Measurements from ENCODE around the gene OTULIN.

OTULIN gene

GRCh38 chr5:14664270-14665100, at the start of gene OTULIN:
TSS of gene OTULIN (plus strand) at chr5:14664718. CDS start at chr5:14664826, 108 bp downstream.
- Mint-ChIP-seq H3K4me3 (peak within 1 kb of the TSS; percentile 96), H3K36me3 (ENCODE audit: low read depth) (peaks cover 32% of the 10 kb centered on the region), H3K9me3 (no peaks in the 10 kb centered on the region), H3K27ac (peak within 1 kb of the TSS; percentile 99), H3K4me1 (ENCODE audit: low read depth) (peaks cover 58% of the 10 kb centered on the region), H3K27me3 (ENCODE audit: low read depth) (no peaks in the 10 kb centered on the region)
- DNase-seq (ENCODE audit: low spot score): peak; percentile 92

GRCh38 chr5:14615365-14615764, 49.2 kb upstream of the OTULIN start:
- Mint-ChIP-seq H3K36me3 (ENCODE audit: low read depth) (peaks cover 61% of the 10 kb centered on the region), H3K4me3 (no peak overlapping the region), H3K4me1 (ENCODE audit: low read depth) (no peaks in the 10 kb centered on the region), H3K27ac (peak overlapping the region; percentile 23), H3K9me3 (peaks cover 2% of the 10 kb centered on the region), H3K27me3 (ENCODE audit: low read depth) (no peaks in the 10 kb centered on the region)
- no peak for DNase-seq (ENCODE audit: low spot score)

DNA sequence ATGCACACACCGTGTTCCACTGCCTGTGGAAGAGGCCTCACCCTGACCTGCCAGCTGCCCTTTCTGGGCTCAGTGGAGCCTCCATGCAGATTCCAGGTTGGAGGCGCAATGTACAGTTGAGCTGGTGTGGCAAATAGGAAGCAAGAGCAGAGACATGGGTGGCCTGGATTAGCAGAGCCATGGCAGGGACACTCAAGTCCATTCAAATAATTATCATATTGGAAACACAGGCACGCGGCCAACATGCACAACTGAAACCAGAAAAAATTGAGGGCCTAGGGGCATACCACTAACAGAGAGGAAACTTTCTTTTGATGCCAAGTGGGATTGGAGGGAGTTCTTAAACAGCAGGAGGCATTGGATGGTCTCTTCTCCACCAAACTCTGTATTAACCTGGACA, 47.1 kb upstream of the OTULIN start:
- no peak overlapping the region for H3K4me3 Mint-ChIP-seq
- no peak for DNase-seq (ENCODE audit: low spot score)
- H3K9me3 Mint-ChIP-seq: peaks cover 14% of the 10 kb centered on the region
- H3K27me3 Mint-ChIP-seq (ENCODE audit: low read depth): no peaks in the 10 kb centered on the region
- peaks cover 62% of the 10 kb centered on the region for H3K36me3 Mint-ChIP-seq (ENCODE audit: low read depth)
- no peaks in the 10 kb centered on the region for H3K4me1 Mint-ChIP-seq (ENCODE audit: low read depth)
- H3K27ac Mint-ChIP-seq: no peak overlapping the region

DNA sequence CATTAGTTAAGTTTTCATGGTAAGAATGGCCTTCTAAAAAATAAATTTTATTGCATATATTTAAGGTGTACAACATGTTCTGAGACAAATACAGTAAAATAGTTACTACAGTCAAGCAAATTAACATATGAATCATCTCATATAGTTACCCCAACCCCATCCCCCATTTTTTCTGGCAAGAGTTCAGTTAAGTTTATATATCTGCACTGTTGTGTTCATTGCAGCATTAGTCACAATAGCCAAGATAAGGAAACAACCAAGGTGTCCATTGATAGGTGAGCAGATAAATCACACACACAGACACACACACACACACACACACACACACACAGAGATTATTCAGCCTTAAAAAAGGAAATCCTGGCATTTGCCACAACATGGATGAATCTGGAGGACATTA, 37.2 kb upstream of the OTULIN start:
- H3K9me3 Mint-ChIP-seq: peaks cover 6% of the 10 kb centered on the region
- H3K4me1 Mint-ChIP-seq (ENCODE audit: low read depth): no peaks in the 10 kb centered on the region
- no peaks in the 10 kb centered on the region for H3K36me3 Mint-ChIP-seq (ENCODE audit: low read depth)
- DNase-seq (ENCODE audit: low spot score): no peak
- no peaks in the 10 kb centered on the region for H3K27me3 Mint-ChIP-seq (ENCODE audit: low read depth)
- H3K4me3 Mint-ChIP-seq: no peak overlapping the region
- no peak overlapping the region for H3K27ac Mint-ChIP-seq

DNA sequence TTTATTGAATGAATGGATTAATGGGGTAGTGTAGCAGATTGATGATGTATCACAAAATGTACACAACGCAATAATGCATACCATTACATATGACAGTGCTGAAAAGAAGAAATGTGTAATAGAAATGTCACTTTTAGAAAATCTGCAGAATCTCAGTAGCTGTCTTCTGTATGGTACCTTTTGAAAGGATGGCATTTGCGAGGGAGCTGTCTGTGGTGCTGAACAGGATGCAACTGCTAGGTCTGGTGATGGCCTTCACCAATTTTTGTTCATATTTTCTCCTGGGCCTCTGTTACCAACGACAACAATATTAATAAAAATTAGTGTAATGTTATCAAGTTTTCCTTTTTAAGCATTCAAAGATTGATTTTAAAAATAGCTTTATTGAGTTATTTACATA, 36.2 kb upstream of the OTULIN start:
- H3K9me3 Mint-ChIP-seq: peaks cover 6% of the 10 kb centered on the region
- no peaks in the 10 kb centered on the region for H3K4me1 Mint-ChIP-seq (ENCODE audit: low read depth)
- no peak overlapping the region for H3K27ac Mint-ChIP-seq
- peak; percentile 40 for DNase-seq (ENCODE audit: low spot score)
- H3K36me3 Mint-ChIP-seq (ENCODE audit: low read depth): no peaks in the 10 kb centered on the region
- H3K27me3 Mint-ChIP-seq (ENCODE audit: low read depth): no peaks in the 10 kb centered on the region
- no peak overlapping the region for H3K4me3 Mint-ChIP-seq

DNA sequence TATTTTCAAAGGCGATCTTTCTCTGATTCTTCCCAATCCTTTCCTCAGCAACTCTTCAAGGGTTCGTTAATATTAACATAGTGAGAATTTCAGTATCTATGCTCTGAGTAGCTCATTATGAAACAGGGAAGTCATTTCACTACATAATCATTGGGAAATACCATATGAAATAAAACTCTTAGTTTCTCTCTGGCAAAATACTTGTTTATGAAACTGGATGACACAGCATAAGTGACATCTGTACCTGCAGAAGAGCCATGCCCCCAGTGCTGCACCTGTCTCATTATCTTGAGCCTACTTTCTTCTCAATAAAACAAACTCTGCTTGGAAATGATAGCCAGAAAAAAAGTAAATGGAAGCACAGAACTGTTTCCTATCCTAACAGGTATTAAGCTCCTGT, 33.8 kb upstream of the OTULIN start:
- Mint-ChIP-seq H3K4me3 (no peak overlapping the region), H3K36me3 (ENCODE audit: low read depth) (no peaks in the 10 kb centered on the region), H3K4me1 (ENCODE audit: low read depth) (no peaks in the 10 kb centered on the region), H3K9me3 (peaks cover 6% of the 10 kb centered on the region), H3K27me3 (ENCODE audit: low read depth) (no peaks in the 10 kb centered on the region), H3K27ac (no peak overlapping the region)
- no peak for DNase-seq (ENCODE audit: low spot score)

DNA sequence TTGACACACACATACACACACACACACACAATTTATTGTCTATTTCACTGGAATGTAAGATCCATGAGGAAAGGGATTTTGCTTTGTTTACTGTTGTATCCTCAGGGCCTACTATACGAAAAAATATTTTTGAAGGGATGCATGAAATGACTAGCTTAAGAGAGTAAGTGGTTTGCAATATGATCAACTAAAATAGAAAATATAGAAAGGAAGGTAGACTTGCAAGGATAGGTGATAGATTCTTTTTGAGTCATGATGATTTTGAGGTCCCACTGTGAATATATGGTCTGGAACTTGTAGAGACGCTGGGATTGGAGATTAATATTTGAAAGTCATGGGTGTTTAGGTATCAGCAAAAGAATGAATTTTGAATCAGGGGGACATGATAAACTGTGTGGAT, 28.9 kb upstream of the OTULIN start:
- Mint-ChIP-seq H3K4me1 (ENCODE audit: low read depth) (no peaks in the 10 kb centered on the region), H3K9me3 (no peaks in the 10 kb centered on the region), H3K36me3 (ENCODE audit: low read depth) (no peaks in the 10 kb centered on the region), H3K27ac (no peak overlapping the region), H3K4me3 (no peak overlapping the region), H3K27me3 (ENCODE audit: low read depth) (peaks cover 15% of the 10 kb centered on the region)
- no peak for DNase-seq (ENCODE audit: low spot score)

GRCh38 chr5:14640765-14641164, 23.8 kb upstream of the OTULIN start:
- peaks cover 33% of the 10 kb centered on the region for H3K27me3 Mint-ChIP-seq (ENCODE audit: low read depth)
- H3K4me1 Mint-ChIP-seq (ENCODE audit: low read depth): no peaks in the 10 kb centered on the region
- no peak overlapping the region for H3K27ac Mint-ChIP-seq
- H3K36me3 Mint-ChIP-seq (ENCODE audit: low read depth): no peaks in the 10 kb centered on the region
- no peak overlapping the region for H3K4me3 Mint-ChIP-seq
- DNase-seq (ENCODE audit: low spot score): no peak
- no peaks in the 10 kb centered on the region for H3K9me3 Mint-ChIP-seq

DNA sequence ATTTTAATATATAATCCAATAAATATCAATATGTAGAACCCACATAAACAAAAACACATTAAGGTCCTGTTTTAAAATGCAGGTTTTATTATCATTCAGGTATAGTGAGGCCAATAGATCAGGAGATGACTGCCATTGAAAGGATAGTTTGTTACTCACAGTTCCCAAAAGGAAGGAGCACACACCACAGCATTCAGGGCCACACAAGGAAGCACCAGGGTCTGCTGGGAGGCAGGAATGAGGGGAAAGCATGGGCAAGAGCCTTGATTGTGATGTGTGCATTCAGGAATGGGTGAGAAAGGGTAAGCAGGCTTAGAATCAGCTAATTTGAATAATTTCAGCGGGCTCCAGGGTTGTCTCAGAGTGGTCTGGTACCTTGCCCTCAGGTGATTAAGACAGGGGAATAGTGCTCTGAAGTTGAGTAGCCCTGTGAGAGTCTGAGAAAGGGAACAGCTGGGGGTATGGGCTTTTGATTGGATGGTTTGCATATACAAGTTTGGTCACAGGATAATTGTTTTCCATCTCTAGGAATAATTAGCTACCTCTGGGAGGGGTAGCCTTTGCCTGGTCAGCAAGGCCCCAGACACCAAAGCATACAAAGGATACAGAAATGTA, 19.8 kb upstream of the OTULIN start:
- Mint-ChIP-seq H3K4me3 (no peak overlapping the region), H3K9me3 (no peaks in the 10 kb centered on the region), H3K36me3 (ENCODE audit: low read depth) (no peaks in the 10 kb centered on the region), H3K4me1 (ENCODE audit: low read depth) (peaks cover 3% of the 10 kb centered on the region), H3K27me3 (ENCODE audit: low read depth) (peaks cover 31% of the 10 kb centered on the region), H3K27ac (no peak overlapping the region)
- DNase-seq (ENCODE audit: low spot score): no peak

DNA sequence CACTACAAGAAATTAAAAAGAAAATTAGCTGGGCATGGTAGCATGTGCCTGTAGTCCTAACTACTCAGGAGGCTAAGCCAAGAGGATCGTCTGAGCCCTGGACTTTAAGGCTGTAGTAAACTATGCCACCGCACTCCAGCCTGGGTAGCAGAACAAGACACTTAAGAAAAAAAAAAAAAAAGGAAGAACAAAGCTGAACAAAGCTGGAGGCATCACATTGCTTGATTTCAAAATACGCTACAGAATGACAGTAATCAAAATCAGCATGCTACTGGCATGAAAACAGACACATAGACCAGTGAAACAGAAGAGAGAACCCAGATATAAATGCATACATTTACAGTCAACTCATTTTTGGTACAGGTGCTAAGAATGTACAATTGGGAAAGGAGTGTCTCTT, 14.5 kb upstream of the OTULIN start:
- H3K27ac Mint-ChIP-seq: no peak overlapping the region
- DNase-seq (ENCODE audit: low spot score): no peak
- peaks cover 6% of the 10 kb centered on the region for H3K4me1 Mint-ChIP-seq (ENCODE audit: low read depth)
- no peaks in the 10 kb centered on the region for H3K9me3 Mint-ChIP-seq
- H3K36me3 Mint-ChIP-seq (ENCODE audit: low read depth): no peaks in the 10 kb centered on the region
- H3K4me3 Mint-ChIP-seq: no peak overlapping the region
- H3K27me3 Mint-ChIP-seq (ENCODE audit: low read depth): peaks cover 35% of the 10 kb centered on the region

- Mint-ChIP-seq H3K27me3 (ENCODE audit: low read depth) (peaks cover 19% of the 10 kb centered on the region), H3K9me3 (no peaks in the 10 kb centered on the region), H3K4me1 (ENCODE audit: low read depth) (peaks cover 12% of the 10 kb centered on the region), H3K27ac (no peak overlapping the region), H3K36me3 (ENCODE audit: low read depth) (peaks cover 4% of the 10 kb centered on the region), H3K4me3 (no peak overlapping the region)
- no peak for DNase-seq (ENCODE audit: low spot score)
These were observed 9.3 kb upstream of the OTULIN start for GRCh38 chr5:14655146-14655741.

- Mint-ChIP-seq H3K27ac (no peak overlapping the region), H3K36me3 (ENCODE audit: low read depth) (peaks cover 7% of the 10 kb centered on the region), H3K9me3 (no peaks in the 10 kb centered on the region), H3K4me3 (no peak overlapping the region), H3K27me3 (ENCODE audit: low read depth) (peaks cover 11% of the 10 kb centered on the region), H3K4me1 (ENCODE audit: low read depth) (peaks cover 22% of the 10 kb centered on the region)
- DNase-seq (ENCODE audit: low spot score): no peak
These were observed 7.6 kb upstream of the OTULIN start for GRCh38 chr5:14656898-14657297.

DNA sequence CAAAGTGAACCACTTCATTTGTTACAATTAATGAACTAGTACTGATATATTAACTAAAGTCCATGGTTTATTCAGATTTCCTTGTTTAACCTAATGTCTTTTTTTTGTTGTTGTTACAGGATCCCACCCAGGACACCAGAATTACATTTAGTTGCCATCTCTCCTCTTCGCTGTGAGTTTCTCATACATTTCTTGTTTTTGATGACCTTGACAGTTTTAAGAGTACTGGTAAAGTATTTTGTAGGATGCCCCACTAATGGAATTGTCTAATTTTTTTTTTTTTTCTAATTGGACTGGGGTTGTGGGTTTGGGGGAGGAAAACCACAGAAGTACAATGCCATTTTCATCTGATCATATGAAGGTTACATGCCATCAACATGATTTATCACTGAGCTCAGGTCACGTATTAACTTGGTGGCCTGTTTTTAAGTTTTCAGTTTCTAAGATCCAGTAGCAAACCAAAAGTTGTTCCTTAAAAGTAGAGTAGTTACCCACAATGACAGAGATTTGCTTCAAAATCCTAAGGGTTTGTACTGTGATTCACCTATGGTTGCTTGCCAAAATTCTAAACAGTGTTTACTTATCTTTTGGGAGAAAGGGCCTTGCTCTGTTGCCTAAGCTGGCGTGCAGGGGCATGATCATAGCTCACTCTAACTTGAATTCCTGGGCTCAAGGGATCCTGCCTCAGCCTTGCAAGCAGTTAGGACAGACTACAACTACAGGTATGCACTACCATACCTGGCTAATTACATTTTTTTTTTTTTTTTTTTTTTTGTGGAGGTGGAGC, 4.5 kb upstream of the OTULIN start:
- Mint-ChIP-seq H3K27ac (no peak overlapping the region), H3K36me3 (ENCODE audit: low read depth) (peaks cover 14% of the 10 kb centered on the region), H3K9me3 (no peaks in the 10 kb centered on the region), H3K27me3 (ENCODE audit: low read depth) (no peaks in the 10 kb centered on the region), H3K4me3 (no peak overlapping the region), H3K4me1 (ENCODE audit: low read depth) (peaks cover 32% of the 10 kb centered on the region)
- no peak for DNase-seq (ENCODE audit: low spot score)

GRCh38 chr5:14660833-14661232, 3.7 kb upstream of the OTULIN start:
- Mint-ChIP-seq H3K4me3 (no peak overlapping the region), H3K36me3 (ENCODE audit: low read depth) (peaks cover 14% of the 10 kb centered on the region), H3K27ac (no peak overlapping the region), H3K9me3 (no peaks in the 10 kb centered on the region), H3K4me1 (ENCODE audit: low read depth) (peaks cover 30% of the 10 kb centered on the region), H3K27me3 (ENCODE audit: low read depth) (no peaks in the 10 kb centered on the region)
- no peak for DNase-seq (ENCODE audit: low spot score)
